ENCODE measurements around the gene REXO4.

DNA sequence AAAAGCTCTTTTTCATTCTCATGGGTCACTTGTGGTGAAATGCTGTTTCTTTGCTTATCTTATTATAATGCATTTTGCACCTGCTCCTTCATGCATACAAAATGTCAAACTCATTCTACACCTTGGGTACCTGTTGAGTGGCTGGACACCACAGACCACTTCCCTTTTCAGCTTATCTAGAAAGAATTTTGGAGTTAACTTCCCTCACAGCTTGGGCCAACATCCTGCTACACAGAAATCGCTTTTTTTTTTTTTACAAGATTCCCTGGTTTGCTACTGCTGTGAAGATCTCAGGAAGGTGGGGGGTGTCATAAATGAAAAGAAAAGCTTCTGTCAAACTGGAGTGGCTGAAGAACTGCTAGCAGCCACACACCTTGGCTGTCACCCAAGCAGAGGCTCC, 2.6 kb downstream of the REXO4 start:
- TF ChIP-seq POLR2A (IDR thresholded peaks at IDR 0.05; ENCODE audit: low read depth, low read length), result no peak
- TF ChIP-seq, protein P1, sequence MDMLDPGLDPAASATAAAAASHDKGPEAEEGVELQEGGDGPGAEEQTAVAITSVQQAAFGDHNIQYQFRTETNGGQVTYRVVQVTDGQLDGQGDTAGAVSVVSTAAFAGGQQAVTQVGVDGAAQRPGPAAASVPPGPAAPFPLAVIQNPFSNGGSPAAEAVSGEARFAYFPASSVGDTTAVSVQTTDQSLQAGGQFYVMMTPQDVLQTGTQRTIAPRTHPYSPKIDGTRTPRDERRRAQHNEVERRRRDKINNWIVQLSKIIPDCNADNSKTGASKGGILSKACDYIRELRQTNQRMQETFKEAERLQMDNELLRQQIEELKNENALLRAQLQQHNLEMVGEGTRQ (IDR thresholded peaks at IDR 0.05; ENCODE audit: borderline replicate concordance, low read depth, low read length), result no peak
- TF ChIP-seq, protein P2, sequence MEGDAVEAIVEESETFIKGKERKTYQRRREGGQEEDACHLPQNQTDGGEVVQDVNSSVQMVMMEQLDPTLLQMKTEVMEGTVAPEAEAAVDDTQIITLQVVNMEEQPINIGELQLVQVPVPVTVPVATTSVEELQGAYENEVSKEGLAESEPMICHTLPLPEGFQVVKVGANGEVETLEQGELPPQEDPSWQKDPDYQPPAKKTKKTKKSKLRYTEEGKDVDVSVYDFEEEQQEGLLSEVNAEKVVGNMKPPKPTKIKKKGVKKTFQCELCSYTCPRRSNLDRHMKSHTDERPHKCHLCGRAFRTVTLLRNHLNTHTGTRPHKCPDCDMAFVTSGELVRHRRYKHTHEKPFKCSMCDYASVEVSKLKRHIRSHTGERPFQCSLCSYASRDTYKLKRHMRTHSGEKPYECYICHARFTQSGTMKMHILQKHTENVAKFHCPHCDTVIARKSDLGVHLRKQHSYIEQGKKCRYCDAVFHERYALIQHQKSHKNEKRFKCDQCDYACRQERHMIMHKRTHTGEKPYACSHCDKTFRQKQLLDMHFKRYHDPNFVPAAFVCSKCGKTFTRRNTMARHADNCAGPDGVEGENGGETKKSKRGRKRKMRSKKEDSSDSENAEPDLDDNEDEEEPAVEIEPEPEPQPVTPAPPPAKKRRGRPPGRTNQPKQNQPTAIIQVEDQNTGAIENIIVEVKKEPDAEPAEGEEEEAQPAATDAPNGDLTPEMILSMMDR (IDR thresholded peaks at IDR 0.05 in 2 of 3, conservative IDR thresholded peaks at IDR 0.05 in 1 of 3; ENCODE audit: control insufficient read depth in 2 of 3, extremely low read depth in 1 of 3, insufficient read depth in 1 of 3, low read depth in 3 of 3, low read length in 3 of 3), result no peak
- no peak for TF ChIP-seq CEBPB (IDR thresholded peaks at IDR 0.05; ENCODE audit: borderline replicate concordance in 1 of 2, low read depth in 2 of 2, low read length in 2 of 2)
- no peak for TF ChIP-seq RB1 (IDR thresholded peaks at IDR 0.05; ENCODE audit: borderline replicate concordance)
- no peak for TF ChIP-seq GABPA (IDR thresholded peaks at IDR 0.05; ENCODE audit: low read depth)
- no peak for TF ChIP-seq EZH2 (IDR thresholded peaks at IDR 0.05; ENCODE audit: borderline replicate concordance, control insufficient read depth, low read depth, low read length)
- TF ChIP-seq, protein P3, sequence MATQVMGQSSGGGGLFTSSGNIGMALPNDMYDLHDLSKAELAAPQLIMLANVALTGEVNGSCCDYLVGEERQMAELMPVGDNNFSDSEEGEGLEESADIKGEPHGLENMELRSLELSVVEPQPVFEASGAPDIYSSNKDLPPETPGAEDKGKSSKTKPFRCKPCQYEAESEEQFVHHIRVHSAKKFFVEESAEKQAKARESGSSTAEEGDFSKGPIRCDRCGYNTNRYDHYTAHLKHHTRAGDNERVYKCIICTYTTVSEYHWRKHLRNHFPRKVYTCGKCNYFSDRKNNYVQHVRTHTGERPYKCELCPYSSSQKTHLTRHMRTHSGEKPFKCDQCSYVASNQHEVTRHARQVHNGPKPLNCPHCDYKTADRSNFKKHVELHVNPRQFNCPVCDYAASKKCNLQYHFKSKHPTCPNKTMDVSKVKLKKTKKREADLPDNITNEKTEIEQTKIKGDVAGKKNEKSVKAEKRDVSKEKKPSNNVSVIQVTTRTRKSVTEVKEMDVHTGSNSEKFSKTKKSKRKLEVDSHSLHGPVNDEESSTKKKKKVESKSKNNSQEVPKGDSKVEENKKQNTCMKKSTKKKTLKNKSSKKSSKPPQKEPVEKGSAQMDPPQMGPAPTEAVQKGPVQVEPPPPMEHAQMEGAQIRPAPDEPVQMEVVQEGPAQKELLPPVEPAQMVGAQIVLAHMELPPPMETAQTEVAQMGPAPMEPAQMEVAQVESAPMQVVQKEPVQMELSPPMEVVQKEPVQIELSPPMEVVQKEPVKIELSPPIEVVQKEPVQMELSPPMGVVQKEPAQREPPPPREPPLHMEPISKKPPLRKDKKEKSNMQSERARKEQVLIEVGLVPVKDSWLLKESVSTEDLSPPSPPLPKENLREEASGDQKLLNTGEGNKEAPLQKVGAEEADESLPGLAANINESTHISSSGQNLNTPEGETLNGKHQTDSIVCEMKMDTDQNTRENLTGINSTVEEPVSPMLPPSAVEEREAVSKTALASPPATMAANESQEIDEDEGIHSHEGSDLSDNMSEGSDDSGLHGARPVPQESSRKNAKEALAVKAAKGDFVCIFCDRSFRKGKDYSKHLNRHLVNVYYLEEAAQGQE (IDR thresholded peaks at IDR 0.05; ENCODE audit: low read depth, low read length), result no peak
- TF ChIP-seq, protein P4, sequence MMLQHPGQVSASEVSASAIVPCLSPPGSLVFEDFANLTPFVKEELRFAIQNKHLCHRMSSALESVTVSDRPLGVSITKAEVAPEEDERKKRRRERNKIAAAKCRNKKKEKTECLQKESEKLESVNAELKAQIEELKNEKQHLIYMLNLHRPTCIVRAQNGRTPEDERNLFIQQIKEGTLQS (IDR thresholded peaks at IDR 0.05; ENCODE audit: borderline replicate concordance, extremely low read depth, low read depth, low read length), result no peak
- no peak for TF ChIP-seq BACH1 (IDR thresholded peaks at IDR 0.05; ENCODE audit: borderline replicate concordance)

Data from GM12878 (cell line).